Measurements from ENCODE around the gene ERVFRD-1. TPM values are rescaled to one million over a fixed set of nuclear protein-coding genes. Genes with fewer than 3 reads are reported as not detected.

Gene ERVFRD-1
- polyA plus RNA-seq, 3 donors = 0.05 to 0.06 TPM; not detected in 1

GRCh38 chr6:11072101-11072500, 39.4 kb downstream of the ERVFRD-1 start:
- Mint-ChIP-seq H3K4me1 (peaks cover 1% of the 10 kb centered on the region), H3K36me3 (no peaks in the 10 kb centered on the region), H3K27ac (no peak overlapping the region), H3K27me3 (ENCODE audit: low read depth in 3 of 3) (no peaks in the 10 kb centered on the region), H3K4me3 (no peak overlapping the region), H3K9me3 (no peaks in the 10 kb centered on the region)
- Histone ChIP-seq H3K27me3 (ENCODE audit: control insufficient read depth in 2 of 2, insufficient read depth in 2 of 2, low read length in 2 of 2) (no peaks in the 10 kb centered on the region), H3K27ac (ENCODE audit: low read depth in 1 of 2, low read length in 2 of 2) (no peak overlapping the region), H3K4me3 (replicated peaks in 1 of 3; ENCODE audit: low read depth in 2 of 3, low read length in 3 of 3) (no peak overlapping the region), H4K20me1 (ENCODE audit: insufficient read depth, low read length) (no peaks in the 10 kb centered on the region), H3K79me2 (ENCODE audit: insufficient read depth, low read length) (no peaks in the 10 kb centered on the region), H3K4me1 (ENCODE audit: control insufficient read depth in 1 of 2, insufficient read depth in 2 of 2, low read length in 2 of 2) (no peaks in the 10 kb centered on the region), H3K9ac (ENCODE audit: insufficient read depth, low read length, poor library complexity, severe bottlenecking) (no peak overlapping the region), H3K4me2 (replicated peaks; ENCODE audit: extremely low read depth, low read length, poor library complexity, severe bottlenecking) (no peak overlapping the region), H3K9me3 (replicated peaks in 1 of 2; ENCODE audit: control insufficient read depth in 1 of 2, insufficient read depth in 1 of 2, low read length in 2 of 2) (no peaks in the 10 kb centered on the region), H3K36me3 (replicated peaks in 1 of 2; ENCODE audit: control insufficient read depth in 1 of 2, insufficient read depth in 2 of 2, low read length in 2 of 2) (no peaks in the 10 kb centered on the region), H2AFZ (ENCODE audit: insufficient read depth, low read depth, low read length, poor library complexity, severe bottlenecking) (no peak overlapping the region)
- WGBS (ENCODE audit: insufficient coverage) = no CpG with 5 or more reads among the region's 4 CpGs
- intact Hi-C loops (cut with micrococcal nuclease) = no loop called here
- no peak for TF ChIP-seq CTCF (IDR thresholded peaks at IDR 0.05)
- no peak for DNase-seq

GRCh38 chr6:11069760-11070159, 41.8 kb downstream of the ERVFRD-1 start:
- H3K36me3 ChIP-seq (replicated peaks in 1 of 2; ENCODE audit: control insufficient read depth in 1 of 2, insufficient read depth in 2 of 2, low read length in 2 of 2) = no peaks in the 10 kb centered on the region
- peaks cover 1% of the 10 kb centered on the region for H3K4me1 Mint-ChIP-seq
- no peak for DNase-seq
- no peak overlapping the region for H3K4me3 ChIP-seq (replicated peaks in 1 of 3; ENCODE audit: low read depth in 2 of 3, low read length in 3 of 3)
- H3K4me3 Mint-ChIP-seq = no peak overlapping the region
- H3K27me3 ChIP-seq (ENCODE audit: control insufficient read depth in 2 of 2, insufficient read depth in 2 of 2, low read length in 2 of 2) = no peaks in the 10 kb centered on the region
- H3K4me2 ChIP-seq (replicated peaks; ENCODE audit: extremely low read depth, low read length, poor library complexity, severe bottlenecking) = no peak overlapping the region
- no peaks in the 10 kb centered on the region for H3K9me3 Mint-ChIP-seq
- no peaks in the 10 kb centered on the region for H3K4me1 ChIP-seq (ENCODE audit: control insufficient read depth in 1 of 2, insufficient read depth in 2 of 2, low read length in 2 of 2)
- no peaks in the 10 kb centered on the region for H4K20me1 ChIP-seq (ENCODE audit: insufficient read depth, low read length)
- intact Hi-C loops (cut with micrococcal nuclease) = no loop called here
- no CpG with 5 or more reads among the region's 2 CpGs for WGBS (ENCODE audit: insufficient coverage)
- no peaks in the 10 kb centered on the region for H3K79me2 ChIP-seq (ENCODE audit: insufficient read depth, low read length)
- H3K9ac ChIP-seq (ENCODE audit: insufficient read depth, low read length, poor library complexity, severe bottlenecking) = no peak overlapping the region
- H3K27me3 Mint-ChIP-seq (ENCODE audit: low read depth in 3 of 3) = no peaks in the 10 kb centered on the region
- H3K27ac Mint-ChIP-seq = no peak overlapping the region
- no peaks in the 10 kb centered on the region for H3K9me3 ChIP-seq (replicated peaks in 1 of 2; ENCODE audit: control insufficient read depth in 1 of 2, insufficient read depth in 1 of 2, low read length in 2 of 2)
- TF ChIP-seq CTCF (IDR thresholded peaks at IDR 0.05) = no peak
- H2AFZ ChIP-seq (ENCODE audit: insufficient read depth, low read depth, low read length, poor library complexity, severe bottlenecking) = no peak overlapping the region
- no peak overlapping the region for H3K27ac ChIP-seq (ENCODE audit: low read depth in 1 of 2, low read length in 2 of 2)
- H3K36me3 Mint-ChIP-seq = no peaks in the 10 kb centered on the region

All from CD14-positive monocyte (primary cell).